SK-N-MC (cell line): ENCODE measurements around the gene COMMD2.
A peak's percentile ranks its signal among the peaks of the same experiment; 100 is the strongest.

Experiments
- DNase-seq: peaks from one replicate; pipeline ENCODE4 v3.0.0-alpha.2; 2011; ENCODE audit warnings: low read depth, low spot score
- H3K27ac ChIP-seq: fragments of 200-600 bp; sonication (generic); 2 replicates; pipeline ENCODE4 v1.5.1; 2016; ENCODE audit warnings: mixed run types
- H3K36me3 ChIP-seq: fragments of 200-600 bp; sonication (generic); 2 replicates; pipeline ENCODE4 v1.6.1; 2017; ENCODE audit warnings: antibody characterized with exemption, low read length, mixed read lengths; ENCODE audit not compliant: insufficient read depth
- H3K4me3 ChIP-seq: fragments of 200-600 bp; sonication (generic); 2 replicates; pipeline ENCODE4 v1.5.1; 2016
- H3K9ac ChIP-seq: fragments of 200-600 bp; sonication (generic); 2 replicates; pipeline ENCODE4 v1.8.0; 2017; ENCODE audit warnings: mixed run types, mixed read lengths; ENCODE audit not compliant: insufficient read length
- H3K9me3 ChIP-seq: fragments of 200-600 bp; sonication (generic); 2 replicates; pipeline ENCODE4 v1.6.1; 2017; ENCODE audit warnings: low read depth, mild to moderate bottlenecking, antibody characterized with exemption, low read length, moderate library complexity, mixed read lengths
- EZH2 ChIP-seq: fragments of 200-600 bp; sonication (generic); IDR thresholded peaks from one replicate; pipeline ENCODE4 v1.6.1; 2017; ENCODE audit warnings: antibody characterized with exemption
- FOXP2 ChIP-seq: optimal IDR thresholded peaks from 2 replicates; pipeline ENCODE3; 2011; ENCODE audit warnings: mild to moderate bottlenecking, moderate library complexity; ENCODE audit not compliant: insufficient read depth; ENCODE audit errors: extremely low read length, control extremely low read depth
- POLR2AphosphoS5 ChIP-seq: IDR thresholded peaks from 2 replicates; pipeline ENCODE4 v1.6.1; 2012; ENCODE audit warnings: mild to moderate bottlenecking, low read depth, low read length, borderline replicate concordance

Gene COMMD2

DNA sequence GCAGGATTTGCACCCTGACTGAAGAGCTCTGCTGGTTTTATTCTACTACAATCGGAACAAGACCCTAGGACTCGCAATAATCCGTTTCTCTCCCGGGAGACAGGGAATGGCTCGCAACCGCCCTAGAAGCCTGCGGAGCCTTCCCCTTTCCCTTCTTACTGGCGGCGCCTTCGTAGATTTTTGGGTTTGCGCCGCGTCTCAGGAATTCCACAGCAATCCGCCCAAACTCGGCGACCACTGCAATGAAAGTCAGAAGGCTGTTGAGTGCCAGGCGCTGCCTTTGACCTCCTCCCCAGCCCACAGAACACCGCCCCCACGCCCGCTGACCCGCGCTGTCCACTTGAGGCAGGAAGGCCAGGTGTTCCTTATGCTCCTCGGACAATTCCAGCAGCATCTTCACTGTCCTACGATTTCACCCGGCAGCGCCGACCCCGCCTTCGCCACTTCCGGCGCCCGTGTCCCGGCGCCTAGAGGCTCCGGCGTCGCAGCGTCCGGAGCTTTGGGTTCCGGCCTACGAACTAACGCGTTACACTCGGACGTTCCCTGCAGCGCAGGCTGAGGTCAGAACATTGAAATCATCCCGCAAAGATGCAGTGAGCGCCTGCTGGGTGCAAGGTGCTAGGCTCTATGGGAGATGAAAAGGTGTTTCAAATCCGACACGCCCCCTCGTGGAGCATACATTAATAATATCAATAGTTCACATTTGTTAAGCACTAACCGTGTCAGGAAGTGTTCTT is at the start of gene COMMD2:
Gene COMMD2 (minus strand): TSS at position 439 of the 737 bp plus-strand sequence. CDS start 45 bp downstream, at position 394.
- peak within 1 kb of the TSS; percentile 95 for H3K27ac ChIP-seq
- peak; percentile 87 for TF ChIP-seq FOXP2
- TF ChIP-seq POLR2AphosphoS5: peak; percentile 96
- TF ChIP-seq EZH2: no peak
- peaks cover 40% of the 10 kb centered on the region for H3K36me3 ChIP-seq
- H3K9me3 ChIP-seq: no peaks in the 10 kb centered on the region
- peak; percentile 58 for DNase-seq
- H3K9ac ChIP-seq: peak within 1 kb of the TSS; percentile 77
- peak within 1 kb of the TSS; percentile 89 for H3K4me3 ChIP-seq

DNA sequence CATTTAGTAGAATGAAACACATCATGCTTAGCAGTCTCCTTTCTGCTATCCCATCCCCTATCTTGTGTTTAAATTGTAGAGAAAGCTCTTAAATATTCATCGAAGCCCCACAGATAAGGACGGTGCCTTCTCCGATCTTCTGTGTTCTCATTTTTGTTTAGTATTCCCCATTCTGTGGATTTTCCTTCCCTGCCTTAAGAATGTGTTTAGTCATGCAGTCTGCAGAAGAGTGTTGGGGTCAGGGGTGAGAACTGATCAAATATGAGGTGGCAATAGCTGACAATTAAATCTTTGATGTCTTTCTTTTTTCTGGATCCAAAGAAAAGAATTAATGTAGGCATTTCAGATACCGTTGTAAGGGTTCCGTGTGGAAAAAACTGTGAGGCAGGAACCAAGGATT is 49.4 kb upstream of the COMMD2 start:
- H3K27ac ChIP-seq: no peak overlapping the region
- H3K36me3 ChIP-seq: no peaks in the 10 kb centered on the region

DNA sequence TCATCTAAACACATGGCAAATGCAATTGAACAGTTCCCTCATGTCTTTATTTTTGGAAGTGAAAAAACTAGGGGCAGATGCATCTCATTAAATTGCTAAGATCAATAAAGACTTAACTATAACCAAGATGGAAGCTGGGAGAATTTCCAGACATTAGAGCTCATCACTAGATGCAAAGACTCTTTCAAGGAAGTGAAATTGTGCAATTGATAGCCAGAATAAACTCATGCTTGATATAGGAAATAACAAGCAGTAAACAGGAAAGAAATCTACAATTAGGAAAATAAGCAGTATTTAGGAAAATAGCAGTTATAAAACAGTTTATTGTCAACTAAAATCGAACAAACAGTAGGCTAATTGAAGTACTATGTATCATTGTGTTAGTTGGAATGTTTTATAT is 48.9 kb upstream of the COMMD2 start:
- no peak for TF ChIP-seq FOXP2
- TF ChIP-seq POLR2AphosphoS5: no peak
- no peak for TF ChIP-seq EZH2
- Histone ChIP-seq H3K9me3 (no peaks in the 10 kb centered on the region), H3K4me3 (no peak overlapping the region), H3K9ac (no peak overlapping the region), H3K36me3 (no peaks in the 10 kb centered on the region), H3K27ac (no peak overlapping the region)
- DNase-seq: no peak

More for the DNA sequence above, 49.4 kb upstream of the COMMD2 start:
- no peak for DNase-seq
- TF ChIP-seq FOXP2 (no peak), POLR2AphosphoS5 (no peak), EZH2 (no peak)
- H3K9ac ChIP-seq: no peak overlapping the region
- no peak overlapping the region for H3K4me3 ChIP-seq
- no peaks in the 10 kb centered on the region for H3K9me3 ChIP-seq

DNA sequence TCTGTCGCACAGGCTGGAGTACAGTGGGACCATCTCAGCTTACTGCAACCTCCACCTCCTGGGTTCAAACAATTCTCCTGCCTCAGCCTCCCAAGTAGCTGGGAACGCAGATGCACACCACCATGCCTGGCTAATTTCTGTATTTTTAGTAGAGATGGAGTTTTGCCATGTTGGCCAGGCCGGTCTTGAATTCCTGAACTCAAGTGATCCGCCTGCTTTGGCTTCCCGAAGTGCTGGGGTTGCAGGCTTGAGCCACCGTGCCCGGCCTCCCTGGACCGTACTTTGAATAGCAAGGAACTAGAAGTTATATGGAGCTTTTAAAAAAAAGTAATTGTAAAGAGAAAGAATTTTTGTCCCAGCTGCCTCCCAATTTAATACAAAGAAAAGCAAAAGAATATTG is 48.4 kb upstream of the COMMD2 start:
- Histone ChIP-seq H3K27ac (no peak overlapping the region), H3K9me3 (no peaks in the 10 kb centered on the region), H3K9ac (no peak overlapping the region), H3K36me3 (no peaks in the 10 kb centered on the region), H3K4me3 (no peak overlapping the region)
- DNase-seq: no peak
- no peak for TF ChIP-seq FOXP2
- TF ChIP-seq POLR2AphosphoS5: no peak
- TF ChIP-seq EZH2: no peak

DNA sequence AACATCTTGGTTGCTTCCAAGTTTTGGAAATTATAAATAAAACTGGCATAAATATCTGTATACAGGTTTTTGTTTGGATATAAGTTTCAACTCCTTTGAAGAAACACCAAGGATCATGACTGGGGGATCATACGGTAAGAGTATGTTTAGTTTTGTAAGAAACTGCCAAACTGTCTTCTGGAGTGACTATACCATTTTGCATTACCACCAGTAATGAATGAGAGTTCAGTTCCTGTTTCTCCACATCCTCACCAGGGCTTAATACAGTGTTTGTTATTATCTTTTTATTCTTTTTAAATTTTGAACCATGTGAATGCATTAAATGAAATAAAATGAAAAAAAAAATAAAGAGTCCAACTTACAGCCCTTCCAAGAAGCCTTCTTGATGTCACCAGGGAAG is 43.7 kb upstream of the COMMD2 start:
- TF ChIP-seq EZH2: no peak
- no peak for TF ChIP-seq POLR2AphosphoS5
- TF ChIP-seq FOXP2: no peak
- Histone ChIP-seq H3K9me3 (no peaks in the 10 kb centered on the region), H3K36me3 (no peaks in the 10 kb centered on the region), H3K27ac (no peak overlapping the region), H3K4me3 (no peak overlapping the region), H3K9ac (no peak overlapping the region)
- no peak for DNase-seq

DNA sequence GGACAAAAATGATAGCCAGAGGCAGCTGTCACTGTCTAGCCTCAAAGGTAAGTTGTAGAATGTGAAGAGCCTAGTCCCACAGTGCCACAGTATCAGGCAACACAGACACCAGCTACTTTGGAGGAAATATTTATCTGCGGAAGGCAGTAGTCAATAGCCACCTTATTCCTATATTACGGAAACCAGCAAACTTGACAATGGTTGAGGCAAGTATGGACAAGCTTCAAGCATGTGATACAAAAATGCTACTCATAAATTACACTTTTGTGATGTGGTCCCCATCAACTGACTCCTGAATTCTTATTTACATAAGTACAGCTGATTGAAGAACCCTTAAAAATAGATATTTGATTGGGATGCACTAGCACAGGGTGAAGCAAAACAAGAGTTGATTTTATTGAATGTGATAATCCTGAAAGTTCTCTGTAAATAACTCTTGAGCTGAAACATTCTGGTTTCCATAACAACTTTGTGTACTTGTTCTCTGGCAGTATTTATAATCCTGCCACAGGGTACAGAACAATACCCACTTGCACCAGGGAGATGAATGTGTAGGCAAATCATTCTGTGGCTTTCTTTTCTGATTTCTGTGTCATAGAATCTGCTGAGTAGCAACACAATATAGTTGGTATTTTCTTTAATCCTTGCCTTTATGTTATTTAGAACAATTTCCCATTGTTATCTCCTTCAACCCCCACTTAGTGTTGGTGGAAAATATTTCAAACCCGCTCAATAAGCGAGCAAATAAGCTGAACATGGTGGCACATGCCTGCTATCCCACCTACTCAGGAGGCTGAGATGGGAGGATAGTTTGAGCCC is 40.4 kb upstream of the COMMD2 start, which contains the start of gene ANKUB1:
Gene ANKUB1 (minus strand): TSS at position 103 of the 819 bp plus-strand sequence. CDS start 188 bp downstream, outside the sequence.
- Histone ChIP-seq H3K36me3 (no peaks in the 10 kb centered on the region), H3K4me3 (no peak within 1 kb of the TSS), H3K9ac (no peak within 1 kb of the TSS), H3K9me3 (no peaks in the 10 kb centered on the region), H3K27ac (no peak within 1 kb of the TSS)
- DNase-seq: no peak
- TF ChIP-seq POLR2AphosphoS5: no peak

DNA sequence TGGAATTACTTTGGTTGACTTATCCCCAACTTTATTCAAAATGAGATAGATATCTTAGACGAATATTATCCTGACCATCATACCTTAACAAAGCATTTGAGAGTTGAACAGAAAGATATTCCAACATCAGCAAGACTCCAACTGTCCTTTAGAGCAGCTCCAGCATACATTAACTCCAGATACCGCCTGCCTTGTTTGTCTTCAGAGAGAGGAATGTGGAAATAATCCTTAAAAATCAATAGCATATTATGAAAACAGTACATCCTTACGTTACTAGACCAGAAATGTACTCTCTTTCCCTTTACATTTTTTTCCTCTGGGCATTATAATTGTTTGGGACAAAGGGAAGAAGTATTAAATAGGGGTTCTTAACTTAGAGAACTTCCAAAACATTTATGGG is 38.4 kb upstream of the COMMD2 start:
- TF ChIP-seq EZH2 (no peak), FOXP2 (no peak), POLR2AphosphoS5 (no peak)
- Histone ChIP-seq H3K36me3 (no peaks in the 10 kb centered on the region), H3K4me3 (no peak overlapping the region), H3K27ac (no peak overlapping the region), H3K9me3 (no peaks in the 10 kb centered on the region), H3K9ac (no peak overlapping the region)
- DNase-seq: no peak

DNA sequence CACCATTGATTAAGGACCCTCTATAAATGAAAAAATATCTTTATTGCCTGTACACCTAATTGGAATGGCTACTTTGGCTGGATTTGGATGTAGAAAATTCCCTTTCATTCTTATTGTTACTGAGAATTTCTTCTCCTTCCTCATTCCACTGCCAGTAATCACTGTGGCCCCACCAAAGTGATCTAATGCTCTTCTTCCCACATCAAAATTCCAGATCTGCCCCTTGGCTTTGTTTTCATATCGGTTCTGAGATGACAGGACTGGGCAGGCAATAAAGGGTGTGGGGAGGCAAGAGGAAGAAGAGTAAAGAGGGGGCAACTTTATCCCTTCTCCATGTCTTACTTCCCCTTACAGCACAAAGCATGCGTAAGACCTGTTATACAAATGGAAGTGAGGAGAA is 38.0 kb upstream of the COMMD2 start:
- H3K27ac ChIP-seq: no peak overlapping the region
- no peak for DNase-seq

DNA sequence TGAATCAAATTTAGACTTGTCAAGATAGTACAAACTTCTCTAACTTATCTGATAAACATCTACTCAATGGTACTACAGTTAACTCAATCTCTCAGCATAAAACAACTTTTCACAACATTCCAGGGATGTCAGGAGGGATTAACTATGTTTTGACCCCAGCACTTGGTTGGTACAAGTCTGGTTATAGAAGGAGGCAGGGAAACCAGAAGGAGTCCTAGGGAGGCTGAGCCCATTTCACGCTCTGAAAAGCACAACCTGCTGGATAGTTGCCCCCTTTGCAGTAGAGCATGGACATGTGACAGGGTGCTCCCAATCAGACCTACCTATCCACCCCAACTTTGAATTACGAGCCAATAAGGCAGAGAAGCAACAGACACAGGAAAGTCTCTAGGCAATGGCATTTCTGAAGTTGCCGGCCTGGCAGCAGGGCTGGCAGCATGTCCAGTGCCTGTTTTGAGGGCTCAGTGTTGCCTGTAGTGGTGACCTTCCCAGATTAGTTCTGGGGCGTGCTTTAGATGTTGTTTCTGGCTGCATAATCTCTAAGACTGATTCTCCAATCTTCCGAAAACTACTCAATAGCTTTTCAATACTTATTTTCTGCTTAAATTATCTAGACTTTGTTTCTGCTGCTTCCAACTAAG is 31.9 kb upstream of the COMMD2 start:
- Histone ChIP-seq H3K9ac (no peak overlapping the region), H3K4me3 (no peak overlapping the region), H3K27ac (no peak overlapping the region), H3K9me3 (no peaks in the 10 kb centered on the region), H3K36me3 (no peaks in the 10 kb centered on the region)
- DNase-seq: no peak
- TF ChIP-seq EZH2: no peak
- TF ChIP-seq POLR2AphosphoS5: no peak
- no peak for TF ChIP-seq FOXP2

More for the DNA sequence above, 38.0 kb upstream of the COMMD2 start:
- H3K4me3 ChIP-seq: no peak overlapping the region
- no peak overlapping the region for H3K9ac ChIP-seq
- TF ChIP-seq POLR2AphosphoS5: no peak
- TF ChIP-seq FOXP2: no peak
- no peak for TF ChIP-seq EZH2
- H3K9me3 ChIP-seq: no peaks in the 10 kb centered on the region
- H3K36me3 ChIP-seq: no peaks in the 10 kb centered on the region
